Stimulated activated CD8-positive, alpha-beta memory T cell treated with anti-CD3 and anti-CD28 coated beads, Interleukin-12 subunit alpha, Interleukin-12 subunit beta, amount 100 ng/mL, for 24 hours (primary cell): ENCODE measurements around the gene B4GALNT1.
"Not testable (repeated sequence)": the region's sequence is repeated elsewhere in the genome, so short reads cannot be mapped to it uniquely, and the experiment has no call there.

Source experiments
- DNase-seq: peaks from one replicate; pipeline ENCODE4 v3.0.0-alpha.2; 2020; ENCODE audit errors: extremely low read depth

The B4GALNT1 gene

GRCh38 chr12:57637364-57637763, 4.4 kb upstream of the B4GALNT1 start:
- DNase-seq, result no peak

GRCh38 chr12:57636731-57637130, 3.7 kb upstream of the B4GALNT1 start:
- not testable (repeated sequence) for DNase-seq

DNA sequence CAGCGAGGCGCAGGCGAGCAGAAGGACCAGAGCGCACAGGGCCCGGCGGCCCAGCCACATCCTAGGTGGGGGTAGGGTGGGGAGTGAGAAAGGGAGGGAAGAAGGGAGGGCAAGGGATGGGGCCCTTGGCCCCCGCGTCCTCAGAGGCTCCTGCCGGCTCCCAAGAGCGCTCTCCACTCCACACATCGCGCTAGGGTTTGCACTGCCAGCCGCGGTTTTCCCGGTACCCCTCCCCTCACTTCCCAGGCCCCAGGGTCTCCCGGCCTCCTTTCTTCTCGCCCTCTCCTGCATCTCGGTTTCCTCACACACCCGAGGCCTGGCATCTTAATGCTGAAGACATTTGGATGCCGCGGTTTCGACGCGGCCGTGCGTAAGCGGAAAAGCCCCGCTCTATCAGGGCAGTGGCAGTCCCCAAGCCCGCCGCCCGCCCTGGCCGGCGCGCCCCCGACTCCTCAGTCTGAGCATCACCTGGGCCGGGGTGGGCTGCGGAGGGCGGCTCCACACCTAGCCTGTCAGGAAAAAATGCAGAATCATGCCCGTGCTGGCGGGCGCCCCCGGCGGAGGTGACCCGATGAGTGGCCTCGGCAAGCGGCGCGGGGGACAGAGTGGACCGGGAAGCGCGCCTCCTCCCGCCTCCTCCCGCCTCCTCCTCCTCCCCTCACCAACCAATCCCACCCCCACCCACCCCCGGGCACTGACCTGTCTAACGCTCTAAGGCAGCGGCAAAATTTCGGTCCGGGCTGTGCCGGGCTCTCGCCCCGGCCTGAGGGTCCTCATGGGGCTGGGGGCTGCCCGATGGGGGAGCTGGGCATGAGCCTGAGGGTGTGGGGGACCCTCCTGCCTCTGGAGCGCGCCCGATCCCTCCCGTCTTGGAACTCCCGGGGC, 686 bp downstream of the B4GALNT1 start:
- no peak for DNase-seq

DNA sequence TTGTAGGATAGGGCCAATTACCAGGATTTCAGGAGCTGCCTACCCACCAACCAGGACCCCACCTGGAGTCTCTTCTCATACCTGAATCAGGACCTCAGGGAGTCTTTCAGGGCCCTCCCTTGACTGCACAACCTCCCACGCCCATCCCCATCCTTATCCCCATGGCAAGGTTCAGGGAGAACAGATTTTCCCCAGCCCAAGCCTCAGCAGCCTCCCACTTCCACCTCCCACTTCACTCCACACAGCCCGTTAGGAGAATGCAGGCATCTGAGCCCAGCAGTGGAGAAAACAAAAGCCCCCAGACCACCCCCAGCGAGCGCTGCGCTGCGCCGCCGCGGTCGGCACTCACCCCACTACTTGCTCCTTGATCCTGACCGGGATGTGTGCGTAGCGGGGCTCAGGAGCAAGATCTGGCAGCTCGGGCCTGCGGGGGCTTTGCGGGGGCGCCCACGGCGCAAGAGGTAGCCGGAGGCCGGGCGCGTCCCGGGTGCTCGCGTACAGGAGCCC, 1.4 kb downstream of the B4GALNT1 start:
- DNase-seq, result no peak

DNA sequence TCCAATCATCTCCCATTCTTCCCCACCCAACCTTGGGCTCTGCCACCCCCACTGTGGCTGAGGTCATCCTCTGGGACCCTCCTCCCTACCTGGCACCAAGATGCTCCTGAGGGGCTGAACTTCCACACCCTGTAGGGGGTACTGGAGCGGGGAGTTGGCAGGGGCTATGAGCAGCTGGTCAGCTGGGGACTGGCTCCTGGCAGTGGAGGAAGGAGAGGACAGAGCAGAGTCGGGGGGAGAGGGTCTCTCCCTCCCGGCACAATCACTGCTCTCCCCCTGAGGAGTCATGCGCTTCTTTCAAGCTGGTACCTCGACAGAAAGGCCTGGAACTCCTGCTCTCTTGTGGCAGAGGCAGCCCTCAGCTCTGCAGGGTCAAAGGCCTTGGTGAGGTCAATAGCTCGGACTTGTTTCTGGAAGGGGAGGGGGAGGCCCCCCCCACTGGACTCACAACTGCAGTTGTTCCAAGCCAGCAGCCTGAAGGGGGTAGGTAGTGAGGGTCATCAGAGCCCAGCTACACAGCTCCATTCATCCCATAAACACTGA, 2.0 kb downstream of the B4GALNT1 start:
- no peak for DNase-seq

GRCh38 chr12:57629897-57630471, 3.0 kb downstream of the B4GALNT1 start:
- no peak for DNase-seq

DNA sequence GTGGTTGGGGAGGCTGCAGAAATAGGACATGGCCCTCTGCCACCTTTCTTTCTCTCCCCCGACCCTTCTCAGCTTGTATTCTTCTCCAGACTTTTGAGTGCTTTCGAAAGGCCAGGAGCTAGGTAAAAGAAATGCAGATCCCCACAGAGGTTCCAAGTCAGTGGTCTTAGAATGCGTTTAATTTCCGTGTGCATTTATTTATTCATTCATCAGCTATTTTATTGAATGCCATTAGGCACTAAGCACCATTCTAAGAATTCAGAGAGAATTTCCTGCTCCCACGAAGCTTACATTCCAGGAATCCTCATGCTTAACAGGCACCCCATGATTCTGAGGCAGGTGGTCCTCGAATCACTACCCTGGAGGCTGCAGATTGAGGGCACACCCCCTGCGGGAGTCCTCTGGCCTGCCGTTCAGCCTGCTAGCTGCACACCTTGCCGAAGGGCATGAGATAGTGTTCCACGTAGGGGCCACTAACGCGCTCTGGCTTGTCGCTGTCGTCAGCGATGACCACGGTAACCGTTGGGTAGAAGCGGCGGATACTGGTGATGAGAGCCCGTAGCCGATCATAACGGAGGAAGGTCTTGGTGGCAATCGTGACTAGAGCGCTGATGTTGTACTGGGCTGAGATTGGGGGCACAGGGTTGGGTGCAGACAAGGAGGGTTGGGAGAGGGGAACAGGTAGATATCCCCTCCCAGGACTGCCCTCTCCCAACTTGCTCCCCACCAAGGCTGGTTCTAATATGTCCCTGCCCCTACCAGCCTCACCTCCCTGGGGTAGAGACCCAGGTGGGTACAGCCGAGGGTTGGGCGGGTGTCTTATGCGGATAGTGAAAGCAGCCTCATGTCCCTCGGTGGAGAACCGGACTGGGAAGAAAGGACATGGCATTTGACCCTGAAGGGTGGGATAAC, 4.5 kb downstream of the B4GALNT1 start:
- no peak for DNase-seq

GRCh38 chr12:57627501-57628279, 5.3 kb downstream of the B4GALNT1 start:
- DNase-seq, result no peak

GRCh38 chr12:57626921-57627445, 6.0 kb downstream of the B4GALNT1 start:
- DNase-seq, result no peak

- DNase-seq, result no peak
Measured at GRCh38 chr12:57626111-57626920, 6.7 kb downstream of the B4GALNT1 start.

GRCh38 chr12:57625261-57626032, 7.6 kb downstream of the B4GALNT1 start:
- DNase-seq, result no peak

DNA sequence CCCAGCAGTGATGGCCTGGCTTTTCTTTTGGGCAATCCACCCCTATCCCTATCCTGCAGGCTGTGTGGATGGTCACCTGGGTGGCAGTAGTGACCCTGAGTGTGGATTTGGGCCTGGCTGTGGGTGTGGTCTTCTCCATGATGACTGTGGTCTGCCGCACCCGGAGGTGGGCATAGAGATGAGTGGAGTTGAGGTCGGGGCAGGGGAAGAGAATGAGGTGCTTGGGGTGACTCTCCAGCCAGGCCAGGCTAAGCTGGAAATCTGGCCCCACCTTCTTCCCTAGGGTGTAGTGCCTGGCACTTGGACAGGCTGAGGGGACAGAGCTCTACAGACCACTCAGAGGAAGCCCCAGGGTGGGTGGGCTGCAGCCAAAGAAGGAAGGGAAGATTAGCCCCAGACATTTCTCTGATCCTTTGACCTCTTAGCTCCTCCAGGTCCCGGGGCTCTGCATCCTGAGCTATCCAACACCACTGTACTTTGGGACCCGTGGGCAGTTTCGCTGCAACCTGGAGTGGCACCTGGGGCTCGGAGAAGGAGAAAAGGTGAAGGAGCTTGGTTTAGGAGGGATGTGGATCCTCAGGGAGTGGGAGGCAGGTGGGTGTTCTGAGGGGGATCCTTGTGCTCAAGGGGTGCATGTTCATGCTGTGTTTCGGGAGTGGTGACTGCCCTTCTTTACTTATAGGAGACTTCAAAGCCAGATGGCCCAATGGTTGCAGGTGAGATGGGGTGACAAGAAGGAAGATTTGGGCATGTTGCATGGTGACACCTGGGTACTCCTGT, 8.4 kb downstream of the B4GALNT1 start:
- no peak for DNase-seq

DNA sequence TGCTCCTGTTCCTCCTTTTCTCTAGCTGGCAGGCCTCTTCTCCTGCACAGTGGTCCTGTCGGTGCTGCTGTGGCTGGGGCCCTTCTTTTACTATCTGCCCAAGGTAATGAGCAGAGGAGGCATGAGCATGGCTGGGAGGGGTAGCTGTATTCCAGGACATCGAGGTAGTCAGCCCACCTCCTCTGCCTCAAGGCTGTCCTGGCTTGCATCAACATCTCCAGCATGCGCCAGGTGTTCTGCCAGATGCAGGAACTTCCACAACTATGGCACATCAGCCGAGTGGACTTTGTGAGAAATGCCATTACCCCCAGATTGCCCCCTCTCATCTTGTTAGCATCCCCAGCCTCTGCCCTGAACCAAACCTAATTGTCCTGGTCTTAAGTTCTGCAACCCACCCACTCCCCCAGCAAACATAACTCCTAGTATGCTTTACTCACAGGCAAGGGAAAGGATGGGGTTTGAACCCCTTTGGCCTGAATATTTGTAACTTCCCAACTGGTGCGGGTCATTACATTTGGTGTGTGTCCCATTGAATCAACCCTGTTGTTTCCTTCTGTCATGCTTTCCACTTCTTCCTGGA, 9.1 kb downstream of the B4GALNT1 start:
- DNase-seq, result no peak

DNA sequence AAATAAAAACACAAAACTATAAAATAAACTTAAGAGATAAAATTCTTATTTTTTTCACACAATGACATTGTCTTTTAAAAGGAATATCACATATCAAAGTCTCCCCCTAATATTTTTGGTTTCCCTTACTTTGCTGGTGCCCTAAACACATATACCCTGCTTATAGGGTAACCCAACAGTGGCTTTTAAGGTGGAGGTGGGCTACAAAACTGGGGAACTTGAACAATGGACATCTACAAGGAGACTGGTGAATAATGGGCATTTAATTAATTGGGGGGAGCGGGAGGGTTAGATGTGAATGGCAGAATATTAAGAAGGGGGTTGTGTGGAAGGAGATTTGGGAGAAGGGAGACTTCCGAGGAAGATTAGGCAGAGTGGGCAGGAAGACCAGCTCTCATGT, 9.6 kb downstream of the B4GALNT1 start:
- no peak for DNase-seq

DNA sequence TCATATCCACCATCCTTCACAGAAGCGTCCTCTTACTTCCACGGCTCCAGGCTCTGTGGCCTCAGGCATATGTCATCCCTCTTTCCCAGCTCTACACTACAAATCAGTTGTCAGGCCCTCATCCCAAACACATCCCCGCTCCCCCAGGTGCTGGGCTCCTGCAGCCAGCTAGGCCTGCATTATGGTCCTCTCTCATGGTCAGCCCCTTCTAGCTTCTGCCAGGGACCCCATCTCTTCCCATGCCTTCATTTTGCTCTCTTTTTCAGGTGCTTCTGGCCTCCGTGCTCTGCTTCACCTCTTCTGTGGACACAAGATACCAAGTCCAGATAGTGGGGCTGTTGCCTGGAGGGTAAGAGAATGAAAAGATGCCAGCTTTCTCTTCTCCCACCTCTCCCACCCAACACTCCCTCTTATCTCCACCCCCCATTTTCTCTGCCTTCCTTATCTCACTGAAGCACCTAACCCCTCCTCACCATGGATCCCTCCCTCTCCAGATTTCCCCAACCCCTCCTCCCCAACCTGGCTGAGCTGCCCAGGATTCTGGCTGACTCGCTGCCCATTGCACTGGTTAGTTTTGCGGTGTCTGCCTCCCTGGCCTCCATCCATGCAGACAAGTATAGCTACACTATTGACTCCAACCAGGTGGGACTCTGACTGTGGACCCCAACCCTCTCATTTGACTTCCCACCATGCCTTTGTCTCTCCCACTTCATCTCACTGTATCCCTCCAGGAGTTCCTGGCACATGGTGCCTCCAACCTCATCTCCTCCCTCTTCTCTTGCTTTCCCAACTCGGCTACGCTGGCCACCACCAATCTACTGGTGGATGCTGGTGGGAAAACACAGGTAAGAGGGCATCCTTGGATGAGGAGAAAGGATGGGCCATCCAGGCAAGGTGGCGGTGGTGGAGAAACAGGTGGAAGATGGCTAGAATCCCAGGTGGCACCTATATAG, 10.4 kb downstream of the B4GALNT1 start:
- DNase-seq, result no peak

DNA sequence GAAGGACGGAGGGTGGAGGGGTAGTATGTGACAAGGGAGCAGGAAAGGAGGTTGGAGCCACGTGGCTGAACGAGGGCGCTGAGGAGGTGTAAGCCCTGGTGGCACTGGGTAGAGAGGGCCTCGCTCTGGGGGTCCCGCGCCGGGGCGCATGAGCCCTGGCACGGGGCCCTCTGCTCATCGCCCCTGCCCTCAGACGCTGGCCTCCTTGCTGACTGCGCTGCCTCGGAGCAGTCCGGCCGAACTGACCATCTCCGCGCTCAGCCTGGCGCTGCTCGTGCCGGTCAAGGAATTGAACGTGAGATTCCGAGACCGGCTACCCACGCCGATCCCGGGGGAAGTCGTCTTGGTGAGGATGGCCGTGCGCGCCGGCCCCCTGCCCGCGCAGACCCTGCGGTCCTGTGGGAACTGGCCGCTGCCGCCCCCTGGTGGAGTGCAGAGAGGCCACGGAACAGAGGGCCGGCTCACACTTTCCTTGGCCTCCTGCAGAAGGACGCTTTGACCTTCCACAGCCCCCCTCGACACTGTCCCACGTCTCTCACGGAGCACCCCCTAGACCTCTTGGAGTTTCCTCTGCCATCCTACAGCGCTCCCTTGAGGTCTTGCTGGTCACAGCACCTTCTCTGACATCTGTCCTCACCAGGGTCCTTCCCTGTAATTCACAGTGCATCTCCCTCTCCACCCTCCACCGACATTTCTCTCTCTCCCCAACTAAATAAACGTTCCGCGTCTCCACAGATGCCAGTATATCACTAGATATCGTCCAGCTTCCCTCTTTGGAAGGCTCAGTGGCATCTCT, 11.3 kb downstream of the B4GALNT1 start:
- DNase-seq, result no peak
